ENCODE data around the gene NUCB1. TPM values are rescaled to one million over a fixed set of nuclear protein-coding genes. Genes with fewer than 3 reads are reported as not detected.
"Not testable (repeated sequence)": the region's sequence is repeated elsewhere in the genome, so short reads cannot be mapped to it uniquely, and the experiment has no call there.

NUCB1 gene
- total and polyA plus RNA-seq, 4 donors: 186 to 775 (median 238) TPM

DNA sequence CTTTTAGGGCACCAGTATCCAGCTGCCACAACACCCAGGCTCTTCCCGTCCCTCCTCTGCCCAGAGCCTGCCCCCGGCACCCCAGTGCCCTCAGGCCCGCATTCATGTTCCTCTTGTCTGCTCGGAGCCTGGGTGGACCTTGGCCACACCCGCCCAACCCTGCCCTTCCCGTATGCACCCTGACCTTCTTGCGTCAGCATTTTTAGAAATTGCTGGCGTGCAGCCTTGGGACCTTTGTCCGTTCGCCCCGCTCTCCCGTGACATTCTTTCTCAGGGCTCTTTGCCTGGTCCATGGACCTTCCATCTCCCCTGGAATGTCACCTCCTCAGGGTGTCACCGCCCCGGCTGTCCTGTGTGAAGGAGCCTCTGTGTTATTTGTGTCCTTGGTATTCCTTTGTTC, 7.6 kb downstream of the NUCB1 start:
- DNase-seq (ENCODE audit: low spot score): peak; percentile 72
- peak overlapping the region; percentile 71 to 84 for H3K27ac ChIP-seq (ENCODE audit: low read depth in 1 of 2, low read length in 2 of 2)
- H3K9me3 ChIP-seq (ENCODE audit: control insufficient read depth in 4 of 4, low read length in 3 of 4): no peaks in the 10 kb centered on the region
- TF ChIP-seq RAD21 (IDR thresholded peaks at IDR 0.05) (peak; percentile 29 to 59), HNF4G (IDR thresholded peaks at IDR 0.05) (peak; percentile 98), NR2F2 (IDR thresholded peaks at IDR 0.05) (peak; percentile 97), TAF1 (conservative IDR thresholded peaks at IDR 0.05) (no peak), GABPA (IDR thresholded peaks at IDR 0.05 in 1 of 2, conservative IDR thresholded peaks at IDR 0.05 in 1 of 2) (peak in 1 of 2 donors; percentile 49), MAX (IDR thresholded peaks at IDR 0.05) (peak; percentile 96), FOXA2 (IDR thresholded peaks at IDR 0.05) (peak; percentile 67), YY1 (IDR thresholded peaks at IDR 0.05) (peak; percentile 93), JUND (IDR thresholded peaks at IDR 0.05) (peak; percentile 68 to 84), RXRA (IDR thresholded peaks at IDR 0.05) (peak; percentile 95 to 97), SP1 (IDR thresholded peaks at IDR 0.05) (peak; percentile 96), HNF4A (conservative IDR thresholded peaks at IDR 0.05) (peak; percentile 99), FOXA1 (IDR thresholded peaks at IDR 0.05) (peak; percentile 77), EGR1 (IDR thresholded peaks at IDR 0.05; ENCODE audit: low read depth in 2 of 2) (peak in 1 of 2 donors; percentile 86)
- TF ChIP-seq, protein P1, sequence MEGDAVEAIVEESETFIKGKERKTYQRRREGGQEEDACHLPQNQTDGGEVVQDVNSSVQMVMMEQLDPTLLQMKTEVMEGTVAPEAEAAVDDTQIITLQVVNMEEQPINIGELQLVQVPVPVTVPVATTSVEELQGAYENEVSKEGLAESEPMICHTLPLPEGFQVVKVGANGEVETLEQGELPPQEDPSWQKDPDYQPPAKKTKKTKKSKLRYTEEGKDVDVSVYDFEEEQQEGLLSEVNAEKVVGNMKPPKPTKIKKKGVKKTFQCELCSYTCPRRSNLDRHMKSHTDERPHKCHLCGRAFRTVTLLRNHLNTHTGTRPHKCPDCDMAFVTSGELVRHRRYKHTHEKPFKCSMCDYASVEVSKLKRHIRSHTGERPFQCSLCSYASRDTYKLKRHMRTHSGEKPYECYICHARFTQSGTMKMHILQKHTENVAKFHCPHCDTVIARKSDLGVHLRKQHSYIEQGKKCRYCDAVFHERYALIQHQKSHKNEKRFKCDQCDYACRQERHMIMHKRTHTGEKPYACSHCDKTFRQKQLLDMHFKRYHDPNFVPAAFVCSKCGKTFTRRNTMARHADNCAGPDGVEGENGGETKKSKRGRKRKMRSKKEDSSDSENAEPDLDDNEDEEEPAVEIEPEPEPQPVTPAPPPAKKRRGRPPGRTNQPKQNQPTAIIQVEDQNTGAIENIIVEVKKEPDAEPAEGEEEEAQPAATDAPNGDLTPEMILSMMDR (IDR thresholded peaks at IDR 0.05; ENCODE audit: low read depth, low read length, missing input control): no peak
- TF ChIP-seq, protein P2, sequence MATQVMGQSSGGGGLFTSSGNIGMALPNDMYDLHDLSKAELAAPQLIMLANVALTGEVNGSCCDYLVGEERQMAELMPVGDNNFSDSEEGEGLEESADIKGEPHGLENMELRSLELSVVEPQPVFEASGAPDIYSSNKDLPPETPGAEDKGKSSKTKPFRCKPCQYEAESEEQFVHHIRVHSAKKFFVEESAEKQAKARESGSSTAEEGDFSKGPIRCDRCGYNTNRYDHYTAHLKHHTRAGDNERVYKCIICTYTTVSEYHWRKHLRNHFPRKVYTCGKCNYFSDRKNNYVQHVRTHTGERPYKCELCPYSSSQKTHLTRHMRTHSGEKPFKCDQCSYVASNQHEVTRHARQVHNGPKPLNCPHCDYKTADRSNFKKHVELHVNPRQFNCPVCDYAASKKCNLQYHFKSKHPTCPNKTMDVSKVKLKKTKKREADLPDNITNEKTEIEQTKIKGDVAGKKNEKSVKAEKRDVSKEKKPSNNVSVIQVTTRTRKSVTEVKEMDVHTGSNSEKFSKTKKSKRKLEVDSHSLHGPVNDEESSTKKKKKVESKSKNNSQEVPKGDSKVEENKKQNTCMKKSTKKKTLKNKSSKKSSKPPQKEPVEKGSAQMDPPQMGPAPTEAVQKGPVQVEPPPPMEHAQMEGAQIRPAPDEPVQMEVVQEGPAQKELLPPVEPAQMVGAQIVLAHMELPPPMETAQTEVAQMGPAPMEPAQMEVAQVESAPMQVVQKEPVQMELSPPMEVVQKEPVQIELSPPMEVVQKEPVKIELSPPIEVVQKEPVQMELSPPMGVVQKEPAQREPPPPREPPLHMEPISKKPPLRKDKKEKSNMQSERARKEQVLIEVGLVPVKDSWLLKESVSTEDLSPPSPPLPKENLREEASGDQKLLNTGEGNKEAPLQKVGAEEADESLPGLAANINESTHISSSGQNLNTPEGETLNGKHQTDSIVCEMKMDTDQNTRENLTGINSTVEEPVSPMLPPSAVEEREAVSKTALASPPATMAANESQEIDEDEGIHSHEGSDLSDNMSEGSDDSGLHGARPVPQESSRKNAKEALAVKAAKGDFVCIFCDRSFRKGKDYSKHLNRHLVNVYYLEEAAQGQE (IDR thresholded peaks at IDR 0.05): peak; percentile 72
- TF ChIP-seq, protein P3, sequence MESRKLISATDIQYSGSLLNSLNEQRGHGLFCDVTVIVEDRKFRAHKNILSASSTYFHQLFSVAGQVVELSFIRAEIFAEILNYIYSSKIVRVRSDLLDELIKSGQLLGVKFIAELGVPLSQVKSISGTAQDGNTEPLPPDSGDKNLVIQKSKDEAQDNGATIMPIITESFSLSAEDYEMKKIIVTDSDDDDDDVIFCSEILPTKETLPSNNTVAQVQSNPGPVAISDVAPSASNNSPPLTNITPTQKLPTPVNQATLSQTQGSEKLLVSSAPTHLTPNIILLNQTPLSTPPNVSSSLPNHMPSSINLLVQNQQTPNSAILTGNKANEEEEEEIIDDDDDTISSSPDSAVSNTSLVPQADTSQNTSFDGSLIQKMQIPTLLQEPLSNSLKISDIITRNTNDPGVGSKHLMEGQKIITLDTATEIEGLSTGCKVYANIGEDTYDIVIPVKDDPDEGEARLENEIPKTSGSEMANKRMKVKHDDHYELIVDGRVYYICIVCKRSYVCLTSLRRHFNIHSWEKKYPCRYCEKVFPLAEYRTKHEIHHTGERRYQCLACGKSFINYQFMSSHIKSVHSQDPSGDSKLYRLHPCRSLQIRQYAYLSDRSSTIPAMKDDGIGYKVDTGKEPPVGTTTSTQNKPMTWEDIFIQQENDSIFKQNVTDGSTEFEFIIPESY (IDR thresholded peaks at IDR 0.05): peak; percentile 88
- TF ChIP-seq, protein P4, sequence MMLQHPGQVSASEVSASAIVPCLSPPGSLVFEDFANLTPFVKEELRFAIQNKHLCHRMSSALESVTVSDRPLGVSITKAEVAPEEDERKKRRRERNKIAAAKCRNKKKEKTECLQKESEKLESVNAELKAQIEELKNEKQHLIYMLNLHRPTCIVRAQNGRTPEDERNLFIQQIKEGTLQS (IDR thresholded peaks at IDR 0.05): peak; percentile 97
- no peak overlapping the region for H3K9ac ChIP-seq (ENCODE audit: low read depth in 1 of 2, low read length in 2 of 2)
- no peak overlapping the region for H3K4me3 ChIP-seq (ENCODE audit: low read depth in 1 of 3, low read length in 3 of 3)
- no peaks in the 10 kb centered on the region for H3K27me3 ChIP-seq (ENCODE audit: control insufficient read depth in 4 of 4, insufficient read depth in 4 of 4, low read length in 3 of 4)
- H3K4me1 ChIP-seq (ENCODE audit: control insufficient read depth in 4 of 4, insufficient read depth in 4 of 4, low read length in 3 of 4): peaks cover 6 to 34% (median 19%) of the 10 kb centered on the region in 4 donors
- peaks cover 4 to 32% (median 25%) of the 10 kb centered on the region in 4 donors for H3K36me3 ChIP-seq (ENCODE audit: control insufficient read depth in 4 of 4, insufficient read depth in 3 of 4, low read depth in 1 of 4, low read length in 3 of 4)
- 27% methylated on average over 14 of the region's 14 CpGs for WGBS

DNA sequence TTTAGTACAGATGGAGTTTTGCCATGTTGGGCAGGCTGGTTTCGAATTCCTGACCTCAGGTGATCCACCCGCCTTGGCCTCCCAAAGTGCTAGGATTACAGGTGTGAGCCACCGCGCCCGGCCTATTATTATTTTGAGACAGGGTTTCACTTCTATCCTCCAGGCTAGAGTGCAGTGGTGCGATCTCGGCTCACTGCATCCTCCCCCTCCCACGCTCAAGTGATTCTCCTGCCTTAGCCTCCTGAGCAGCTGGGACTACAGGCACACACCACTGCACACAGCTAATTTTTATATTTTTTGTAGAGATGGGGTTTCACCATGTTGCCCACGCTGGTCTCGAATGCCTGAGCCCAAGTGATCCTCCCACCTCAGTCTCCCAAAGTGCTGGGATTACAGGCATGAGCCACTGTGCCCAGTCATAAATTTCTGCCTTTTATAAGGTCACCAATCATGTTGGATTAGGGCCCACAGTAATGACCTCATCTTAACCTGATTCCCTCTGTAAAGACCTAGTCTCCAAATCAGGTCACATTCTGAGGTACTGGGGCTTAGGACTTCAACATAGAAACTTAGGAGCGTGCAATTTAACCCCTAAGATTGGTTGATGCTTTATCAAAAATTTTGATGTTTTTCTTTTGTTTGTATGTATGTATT, 9.4 kb downstream of the NUCB1 start:
- H3K9ac ChIP-seq (ENCODE audit: low read depth in 1 of 2, low read length in 2 of 2); H3K27ac ChIP-seq (ENCODE audit: low read depth in 1 of 2, low read length in 2 of 2); H3K4me3 ChIP-seq (ENCODE audit: low read depth in 1 of 3, low read length in 3 of 3); H3K27me3 ChIP-seq (ENCODE audit: control insufficient read depth in 4 of 4, insufficient read depth in 4 of 4, low read length in 3 of 4); DNase-seq (ENCODE audit: low spot score); H3K9me3 ChIP-seq (ENCODE audit: control insufficient read depth in 4 of 4, low read length in 3 of 4): not testable (repeated sequence)
- Histone ChIP-seq H3K4me1 (ENCODE audit: control insufficient read depth in 4 of 4, insufficient read depth in 4 of 4, low read length in 3 of 4) (peaks cover 4 to 33% (median 19%) of the 10 kb centered on the region in 4 donors), H3K36me3 (ENCODE audit: control insufficient read depth in 4 of 4, insufficient read depth in 3 of 4, low read depth in 1 of 4, low read length in 3 of 4) (peaks cover 10 to 44% (median 38%) of the 10 kb centered on the region in 4 donors)
- WGBS: 97% methylated on average over 11 of the region's 11 CpGs
